Kidney (tissue), 14 donors: Measurements from ENCODE around the gene PXDN. TPM values are rescaled to one million over a fixed set of nuclear protein-coding genes. Genes with fewer than 3 reads are reported as not detected.

Experiments used
- DNase-seq, 5 donors: peaks; one replicate each; pipeline ENCODE4 v3.0.0-alpha.2; 2013 to 2020
- FAIRE-seq: peaks from 2 replicates; lab custom pipeline; 2012; peaks lifted over from hg19 to GRCh38; lab: Jason Lieb, UNC
- H3K27ac ChIP-seq, 2 donors: one replicate each; pipeline ENCODE4 v1.7.0; 2013; ENCODE audit warnings: low read depth in 2 of 2, low read length in 2 of 2, inconsistent platforms in 1 of 2
- H3K27me3 ChIP-seq: one replicate; pipeline ENCODE4 v1.7.1; 2013; ENCODE audit warnings: low read length, inconsistent platforms; ENCODE audit not compliant: control insufficient read depth, insufficient read depth
- H3K36me3 ChIP-seq, 3 donors: one replicate each; pipeline versions ENCODE4 v1.7.0 to v1.7.1; 2013; ENCODE audit warnings: low read length in 3 of 3, control low read depth in 1 of 3, inconsistent platforms in 1 of 3; ENCODE audit not compliant: insufficient read depth in 3 of 3, control insufficient read depth in 2 of 3
- H3K4me1 ChIP-seq, 3 donors: one replicate each; pipeline versions ENCODE4 v1.7.0 to v1.7.1; 2013; ENCODE audit warnings: low read length in 3 of 3, inconsistent platforms in 1 of 3, low read depth in 1 of 3; ENCODE audit not compliant: control insufficient read depth in 2 of 3, insufficient read depth in 2 of 3
- H3K4me3 ChIP-seq, 3 donors: one replicate each; pipeline versions ENCODE4 v1.7.0 to v1.8.1; 2013; ENCODE audit warnings: low read length in 3 of 3, control low read depth in 1 of 3, inconsistent platforms in 1 of 3
- H3K9ac ChIP-seq, 3 donors: one replicate each; pipeline versions ENCODE4 v1.7.0 to v1.7.1; 2013; ENCODE audit warnings: low read length in 3 of 3, control low read depth in 1 of 3, inconsistent platforms in 1 of 3
- H3K9me3 ChIP-seq, 3 donors: one replicate each; pipeline versions ENCODE4 v1.7.0 to v1.7.1; 2013; ENCODE audit warnings: low read length in 3 of 3, control low read depth in 1 of 3, inconsistent platforms in 1 of 3; ENCODE audit not compliant: control insufficient read depth in 2 of 3, insufficient read depth in 1 of 3
- intact Hi-C: fragments of 100-400 bp; cut with DNase I; formaldehyde crosslinking; loops from one replicate; pipeline ENCODE4 v1.11.1; 2022
- polyA plus RNA-seq: library from polyadenylated mRNA; stranded (reverse); fragments of 350-450 nt; fragmentation: Illumina TruSeq; extraction: RNeasy Lipid Tissue Mini Kit (QIAGEN cat#74804); gene quantifications from one replicate; pipeline ENCODE4 v1.2.3, GENCODE V29; 2014; ENCODE audit warnings: low read depth, low replicate concordance; ENCODE audit not compliant: insufficient read depth
- total RNA-seq: library from RNA; stranded (reverse); fragmentation: NEBNext Ultra II Directional; extraction: Animal tissue kit (Norgen Biotek cat#: 25700); gene quantifications from one replicate; pipeline ENCODE4 v1.2.1, GENCODE V29; 2021
- TF ChIP-seq, protein P1 (sequence below): IDR thresholded peaks from 3 replicates; pipeline ENCODE4 v1.5.1; 2012; ENCODE audit warnings: mild to moderate bottlenecking, moderate library complexity, borderline replicate concordance; ENCODE audit not compliant: insufficient read depth; ENCODE audit errors: extremely low read depth
- donor health status: control.
- donor health status: control.
- donor health status: control.
- donor health status: control.
- donor health status: control.
- donor health status: DM: yes; HTN: yes; CAD: no.
- donor health status: Normal renal cell carcinoma (clear cell type).

PXDN gene
- total and polyA plus RNA-seq, 2 donors from 2014 or later, result 4.7 to 42.3 TPM

DNA sequence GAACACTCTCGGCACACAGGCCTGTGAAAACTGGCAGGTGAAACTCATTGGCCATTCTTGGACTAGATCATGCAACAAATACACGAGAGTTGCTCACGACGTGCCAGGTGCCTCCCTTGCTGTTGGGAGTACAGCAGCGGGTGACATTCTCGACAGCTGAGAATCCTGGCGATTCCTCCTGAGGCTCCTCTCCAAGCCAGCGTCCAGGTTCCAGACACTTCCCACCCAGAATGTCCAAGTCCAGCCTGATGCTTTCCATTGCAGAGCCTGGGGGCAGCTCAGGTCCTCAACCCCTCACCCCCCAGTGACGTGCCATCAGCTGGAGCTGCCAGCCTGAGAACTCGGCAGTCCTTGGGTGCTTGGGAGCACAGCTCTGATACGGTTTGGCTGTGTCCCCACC lies 124.2 kb downstream of the PXDN start:
- no peaks in the 10 kb centered on the region for H3K36me3 ChIP-seq
- DNase-seq (peak in 2 of 5 donors; percentile 29 to 36), FAIRE-seq (no peak)

DNA sequence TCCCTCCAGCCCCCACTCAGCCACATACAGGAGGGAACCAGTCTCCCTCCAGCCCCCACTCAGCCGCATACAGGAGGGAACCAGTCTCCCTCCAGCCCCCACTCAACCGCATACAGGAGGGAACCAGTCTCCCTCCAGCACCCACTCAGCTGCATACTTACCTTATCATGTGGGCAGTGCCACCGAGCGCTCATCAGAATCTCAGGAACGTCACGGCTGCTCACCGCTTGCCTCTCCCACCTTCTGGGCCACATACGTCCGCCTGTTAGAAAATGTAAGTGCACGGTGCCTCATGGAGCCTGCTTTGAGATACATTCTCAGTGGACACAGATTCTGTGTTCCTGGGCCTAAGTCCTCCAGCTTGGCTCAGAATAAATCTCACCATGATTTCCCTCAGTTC lies 124.8 kb downstream of the PXDN start:
- TF ChIP-seq, protein P1, sequence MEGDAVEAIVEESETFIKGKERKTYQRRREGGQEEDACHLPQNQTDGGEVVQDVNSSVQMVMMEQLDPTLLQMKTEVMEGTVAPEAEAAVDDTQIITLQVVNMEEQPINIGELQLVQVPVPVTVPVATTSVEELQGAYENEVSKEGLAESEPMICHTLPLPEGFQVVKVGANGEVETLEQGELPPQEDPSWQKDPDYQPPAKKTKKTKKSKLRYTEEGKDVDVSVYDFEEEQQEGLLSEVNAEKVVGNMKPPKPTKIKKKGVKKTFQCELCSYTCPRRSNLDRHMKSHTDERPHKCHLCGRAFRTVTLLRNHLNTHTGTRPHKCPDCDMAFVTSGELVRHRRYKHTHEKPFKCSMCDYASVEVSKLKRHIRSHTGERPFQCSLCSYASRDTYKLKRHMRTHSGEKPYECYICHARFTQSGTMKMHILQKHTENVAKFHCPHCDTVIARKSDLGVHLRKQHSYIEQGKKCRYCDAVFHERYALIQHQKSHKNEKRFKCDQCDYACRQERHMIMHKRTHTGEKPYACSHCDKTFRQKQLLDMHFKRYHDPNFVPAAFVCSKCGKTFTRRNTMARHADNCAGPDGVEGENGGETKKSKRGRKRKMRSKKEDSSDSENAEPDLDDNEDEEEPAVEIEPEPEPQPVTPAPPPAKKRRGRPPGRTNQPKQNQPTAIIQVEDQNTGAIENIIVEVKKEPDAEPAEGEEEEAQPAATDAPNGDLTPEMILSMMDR, result no peak
- Histone ChIP-seq H3K36me3 (no peaks in the 10 kb centered on the region), H3K4me3 (no peak overlapping the region), H3K27me3 (no peaks in the 10 kb centered on the region), H3K9me3 (no peaks in the 10 kb centered on the region), H3K4me1 (no peaks in the 10 kb centered on the region), H3K9ac (no peak overlapping the region), H3K27ac (no peak overlapping the region)
- FAIRE-seq (no peak), DNase-seq (peak in 3 of 5 donors; percentile 18 to 74 (median 60))
- intact Hi-C loops, result no loop called here

More for the DNA sequence above, 124.2 kb downstream of the PXDN start:
- no peak overlapping the region for H3K27ac ChIP-seq
- H3K4me3 ChIP-seq, result no peak overlapping the region
- H3K27me3 ChIP-seq, result no peaks in the 10 kb centered on the region
- intact Hi-C loops, result no loop called here
- no peaks in the 10 kb centered on the region for H3K9me3 ChIP-seq
- H3K4me1 ChIP-seq, result no peaks in the 10 kb centered on the region
- TF ChIP-seq, protein P1, result no peak
- no peak overlapping the region for H3K9ac ChIP-seq

DNA sequence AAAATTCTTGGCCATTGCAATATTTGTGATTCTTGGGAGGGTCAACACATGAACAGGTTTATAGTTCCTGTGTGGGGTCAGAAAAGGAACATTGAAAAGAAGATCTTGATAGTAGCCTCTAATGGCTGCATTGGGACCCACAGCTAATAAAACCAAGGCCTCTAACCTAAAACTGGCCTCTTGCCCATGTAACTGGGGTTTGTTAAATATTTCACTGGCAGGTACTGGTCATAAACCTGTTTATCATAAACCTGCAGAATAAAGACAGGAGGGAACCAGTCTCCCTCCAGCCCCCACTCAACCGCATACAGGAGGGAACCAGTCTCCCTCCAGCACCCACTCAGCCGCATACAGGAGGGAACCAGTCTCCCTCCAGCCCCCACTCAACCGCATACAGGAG lies 125.3 kb downstream of the PXDN start:
- FAIRE-seq (no peak), DNase-seq (peak in 1 of 5 donors; percentile 38)
- H3K4me1 ChIP-seq, result no peaks in the 10 kb centered on the region
- TF ChIP-seq, protein P1, result no peak
- intact Hi-C loops, result no loop called here
- no peak overlapping the region for H3K9ac ChIP-seq
- no peaks in the 10 kb centered on the region for H3K9me3 ChIP-seq
- no peaks in the 10 kb centered on the region for H3K27me3 ChIP-seq
- no peak overlapping the region for H3K4me3 ChIP-seq
- H3K27ac ChIP-seq, result no peak overlapping the region
- no peaks in the 10 kb centered on the region for H3K36me3 ChIP-seq
